Activated T-cell treated with anti-CD3 and anti-CD28 coated beads, Interleukin-2, amount 50 U/mL, for 72 hours (primary cell): ENCODE results near the gene RABL6. TPM values are rescaled to one million over a fixed set of nuclear protein-coding genes. Genes with fewer than 3 reads are reported as not detected.

Experiments
- ATAC-seq, 2 donors: fragments of 150-1000 bp; cut with Tn5 transposase; replicated peaks in 1 of 2; 2 replicates each; pipeline ENCODE4 v1.10.0; 2021; ENCODE audit warnings: moderate library complexity in 2 of 2, mild to moderate bottlenecking in 1 of 2
- DNase-seq, 2 donors: peaks; one replicate each; pipeline ENCODE4 v3.0.0; 2021 to 2022; ENCODE audit warnings: mixed read lengths in 1 of 2
- H3K27ac Mint-ChIP-seq: one replicate; pipeline ENCODE4 v1.8.0; 2022; ENCODE audit warnings: mild to moderate bottlenecking, moderate library complexity, mixed read lengths
- H3K27me3 Mint-ChIP-seq: one replicate; pipeline ENCODE4 v1.8.0; 2022; ENCODE audit warnings: low read depth, mixed read lengths
- H3K36me3 Mint-ChIP-seq, 2 donors: one replicate each; pipeline ENCODE4 v1.8.0; 2022; ENCODE audit warnings: mixed read lengths in 2 of 2, mild to moderate bottlenecking in 1 of 2; ENCODE audit not compliant: insufficient read depth in 2 of 2
- H3K4me1 Mint-ChIP-seq: one replicate; pipeline ENCODE4 v1.8.0; 2022; ENCODE audit warnings: low read depth, mixed read lengths
- H3K4me3 Mint-ChIP-seq, 2 donors: one replicate each; pipeline ENCODE4 v1.8.0; 2022; ENCODE audit warnings: mild to moderate bottlenecking in 2 of 2, mixed read lengths in 2 of 2, moderate library complexity in 2 of 2
- H3K9me3 Mint-ChIP-seq, 2 donors: one replicate each; pipeline ENCODE4 v1.8.0; 2022; ENCODE audit warnings: mixed read lengths in 2 of 2
- total RNA-seq, 2 donors: library from RNA; stranded (reverse); gene quantifications; one replicate each; pipeline ENCODE4 v1.2.3, GENCODE V29; 2022

The RABL6 gene
- total RNA-seq, 2 donors from 2014 or later: 65.7 to 66.8 TPM

DNA sequence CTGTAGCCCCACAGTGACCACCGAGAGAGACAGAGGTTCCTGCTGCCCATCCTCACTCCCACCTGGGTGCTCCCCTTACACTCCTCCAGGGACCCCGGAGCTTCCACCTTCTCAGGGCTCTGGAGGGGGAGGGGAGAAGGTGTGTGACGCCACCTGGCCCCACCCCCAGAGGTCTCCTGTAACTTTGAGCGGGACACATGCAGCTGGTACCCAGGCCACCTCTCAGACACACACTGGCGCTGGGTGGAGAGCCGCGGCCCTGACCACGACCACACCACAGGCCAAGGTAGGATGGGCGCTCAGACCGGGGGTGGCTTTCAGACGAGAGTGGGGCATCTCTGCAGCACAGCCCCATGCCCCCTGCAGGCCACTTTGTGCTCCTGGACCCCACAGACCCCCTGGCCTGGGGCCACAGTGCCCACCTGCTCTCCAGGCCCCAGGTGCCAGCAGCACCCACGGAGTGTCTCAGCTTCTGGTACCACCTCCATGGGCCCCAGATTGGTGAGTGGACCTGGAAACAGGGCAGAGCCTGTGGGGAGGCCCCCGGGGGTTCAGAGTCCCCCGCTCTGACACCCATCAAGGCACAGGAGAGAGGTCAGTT, 48.9 kb downstream of the RABL6 start:
- peaks cover 4% of the 10 kb centered on the region for H3K4me1 Mint-ChIP-seq
- H3K9me3 Mint-ChIP-seq: no peaks in the 10 kb centered on the region
- no peaks in the 10 kb centered on the region for H3K36me3 Mint-ChIP-seq
- DNase-seq (no peak), ATAC-seq (no peak)
- no peak overlapping the region for H3K27ac Mint-ChIP-seq
- H3K4me3 Mint-ChIP-seq: no peak overlapping the region
- no peaks in the 10 kb centered on the region for H3K27me3 Mint-ChIP-seq

DNA sequence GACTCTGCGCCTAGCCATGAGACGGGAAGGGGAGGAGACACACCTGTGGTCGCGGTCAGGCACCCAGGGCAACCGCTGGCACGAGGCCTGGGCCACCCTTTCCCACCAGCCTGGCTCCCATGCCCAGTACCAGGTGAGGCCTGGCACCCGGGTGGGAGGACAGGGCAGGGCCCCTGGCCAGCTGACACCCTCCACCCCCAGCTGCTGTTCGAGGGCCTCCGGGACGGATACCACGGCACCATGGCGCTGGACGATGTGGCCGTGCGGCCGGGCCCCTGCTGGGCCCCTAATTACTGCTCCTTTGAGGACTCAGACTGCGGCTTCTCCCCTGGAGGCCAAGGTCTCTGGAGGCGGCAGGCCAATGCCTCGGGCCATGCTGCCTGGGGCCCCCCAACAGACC, 49.4 kb downstream of the RABL6 start:
- Mint-ChIP-seq H3K27ac (no peak overlapping the region), H3K4me3 (no peak overlapping the region), H3K9me3 (no peaks in the 10 kb centered on the region), H3K4me1 (peaks cover 4% of the 10 kb centered on the region), H3K27me3 (no peaks in the 10 kb centered on the region), H3K36me3 (peaks cover 0 to 2% of the 10 kb centered on the region in 2 donors)
- ATAC-seq (no peak), DNase-seq (no peak)

- no peaks in the 10 kb centered on the region for H3K9me3 Mint-ChIP-seq
- no peak for DNase-seq
- H3K27ac Mint-ChIP-seq: no peak overlapping the region
- H3K27me3 Mint-ChIP-seq: no peaks in the 10 kb centered on the region
- H3K36me3 Mint-ChIP-seq: peaks cover 0 to 4% of the 10 kb centered on the region in 2 donors
- H3K4me1 Mint-ChIP-seq: peaks cover 4% of the 10 kb centered on the region
- ATAC-seq: no peak
- no peak overlapping the region for H3K4me3 Mint-ChIP-seq
Measured at GRCh38 chr9:136857581-136858412, 50.0 kb downstream of the RABL6 start.

GRCh38 chr9:136858452-136858843, 50.7 kb downstream of the RABL6 start:
- no peak overlapping the region for H3K4me3 Mint-ChIP-seq
- H3K27me3 Mint-ChIP-seq: no peaks in the 10 kb centered on the region
- H3K27ac Mint-ChIP-seq: no peak overlapping the region
- no peak for ATAC-seq
- no peaks in the 10 kb centered on the region for H3K9me3 Mint-ChIP-seq
- H3K36me3 Mint-ChIP-seq: peaks cover 2 to 4% of the 10 kb centered on the region in 2 donors
- DNase-seq: no peak
- H3K4me1 Mint-ChIP-seq: peaks cover 4% of the 10 kb centered on the region

GRCh38 chr9:136858844-136859757, 51.4 kb downstream of the RABL6 start:
- H3K36me3 Mint-ChIP-seq: peaks cover 2 to 4% of the 10 kb centered on the region in 2 donors
- H3K4me1 Mint-ChIP-seq: peaks cover 4% of the 10 kb centered on the region
- no peak overlapping the region for H3K27ac Mint-ChIP-seq
- H3K9me3 Mint-ChIP-seq: no peaks in the 10 kb centered on the region
- DNase-seq: no peak
- no peak for ATAC-seq
- no peak overlapping the region for H3K4me3 Mint-ChIP-seq
- no peaks in the 10 kb centered on the region for H3K27me3 Mint-ChIP-seq

DNA sequence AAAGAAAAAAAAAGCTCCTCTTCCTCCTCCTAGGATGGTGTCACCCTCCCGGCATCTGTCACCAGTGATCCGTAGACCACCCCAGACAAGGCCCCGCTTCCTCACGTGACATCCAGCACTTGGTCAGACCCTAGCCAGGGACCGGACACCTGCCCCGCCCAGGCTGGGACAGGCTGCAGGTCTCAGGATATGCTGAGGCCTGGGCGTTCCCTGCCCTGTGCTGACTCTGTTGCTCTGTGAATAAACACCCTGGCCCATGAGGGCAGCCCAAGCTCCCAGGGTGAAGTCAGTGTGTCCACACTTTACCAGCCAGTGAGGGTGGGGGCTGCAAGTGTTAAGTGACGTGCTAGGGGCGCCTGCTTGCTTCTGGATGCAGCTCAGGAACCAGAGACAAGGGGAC, 52.8 kb downstream of the RABL6 start:
- no peaks in the 10 kb centered on the region for H3K27me3 Mint-ChIP-seq
- DNase-seq (no peak), ATAC-seq (no peak)
- H3K4me1 Mint-ChIP-seq: peaks cover 15% of the 10 kb centered on the region
- H3K36me3 Mint-ChIP-seq: peaks cover 2 to 6% of the 10 kb centered on the region in 2 donors
- no peak overlapping the region for H3K27ac Mint-ChIP-seq
- H3K9me3 Mint-ChIP-seq: no peaks in the 10 kb centered on the region
- H3K4me3 Mint-ChIP-seq: no peak overlapping the region

GRCh38 chr9:136860933-136861873, 53.5 kb downstream of the RABL6 start:
- H3K4me3 Mint-ChIP-seq: no peak overlapping the region
- peaks cover 16% of the 10 kb centered on the region for H3K4me1 Mint-ChIP-seq
- peaks cover 4 to 6% of the 10 kb centered on the region in 2 donors for H3K36me3 Mint-ChIP-seq
- no peaks in the 10 kb centered on the region for H3K9me3 Mint-ChIP-seq
- H3K27ac Mint-ChIP-seq: no peak overlapping the region
- H3K27me3 Mint-ChIP-seq: no peaks in the 10 kb centered on the region
- DNase-seq (no peak), ATAC-seq (no peak)

DNA sequence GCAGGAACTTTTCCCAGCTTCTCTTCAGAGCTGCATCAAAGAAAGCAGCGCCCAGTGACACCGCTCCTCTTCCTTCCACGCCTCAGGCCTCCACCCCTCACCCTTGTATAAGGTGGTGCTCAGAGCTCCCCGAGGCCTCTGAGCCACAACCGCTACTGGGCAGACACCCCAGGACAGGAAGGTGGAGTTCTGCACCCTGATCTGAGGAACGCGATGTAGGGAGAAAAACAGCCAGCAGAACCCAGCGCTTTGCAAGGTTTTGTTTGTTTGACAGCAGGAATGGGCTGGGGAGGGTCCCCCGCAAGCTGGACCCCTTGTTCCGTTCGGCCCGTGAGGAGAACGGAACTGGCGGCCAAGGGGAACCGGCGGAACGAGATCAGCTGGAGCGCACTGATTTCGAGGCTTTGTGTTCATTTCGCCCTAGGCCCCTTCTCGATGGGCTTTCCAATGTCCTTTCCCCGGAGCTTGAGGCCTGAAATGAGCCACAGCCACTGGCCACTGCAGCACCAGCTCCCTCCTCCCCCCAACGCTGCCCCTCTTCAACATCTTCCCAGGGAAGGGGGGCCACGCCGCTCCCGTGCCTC, 54.2 kb downstream of the RABL6 start:
- no peaks in the 10 kb centered on the region for H3K27me3 Mint-ChIP-seq
- ATAC-seq (no peak), DNase-seq (no peak)
- no peaks in the 10 kb centered on the region for H3K9me3 Mint-ChIP-seq
- peaks cover 16% of the 10 kb centered on the region for H3K4me1 Mint-ChIP-seq
- H3K27ac Mint-ChIP-seq: no peak overlapping the region
- no peak overlapping the region for H3K4me3 Mint-ChIP-seq
- H3K36me3 Mint-ChIP-seq: peaks cover 4 to 6% of the 10 kb centered on the region in 2 donors

GRCh38 chr9:136862849-136863622, 55.3 kb downstream of the RABL6 start:
- DNase-seq (no peak), ATAC-seq (no peak)
- Mint-ChIP-seq H3K4me3 (no peak overlapping the region), H3K9me3 (no peaks in the 10 kb centered on the region), H3K36me3 (peaks cover 4 to 6% of the 10 kb centered on the region in 2 donors), H3K4me1 (peaks cover 20% of the 10 kb centered on the region), H3K27ac (no peak overlapping the region), H3K27me3 (no peaks in the 10 kb centered on the region)

GRCh38 chr9:136863623-136864273, 56.0 kb downstream of the RABL6 start:
- ATAC-seq (no peak), DNase-seq (no peak)
- H3K4me1 Mint-ChIP-seq: peaks cover 20% of the 10 kb centered on the region
- peaks cover 6% of the 10 kb centered on the region in 2 donors for H3K36me3 Mint-ChIP-seq
- no peaks in the 10 kb centered on the region for H3K9me3 Mint-ChIP-seq
- peak overlapping the region; percentile 54 for H3K27ac Mint-ChIP-seq
- H3K27me3 Mint-ChIP-seq: no peaks in the 10 kb centered on the region
- no peak overlapping the region for H3K4me3 Mint-ChIP-seq

GRCh38 chr9:136865041-136865767, 57.5 kb downstream of the RABL6 start:
- peak overlapping the region; percentile 89 to 90 for H3K4me3 Mint-ChIP-seq
- no peak for ATAC-seq
- peaks cover 6% of the 10 kb centered on the region in 2 donors for H3K36me3 Mint-ChIP-seq
- H3K27me3 Mint-ChIP-seq: no peaks in the 10 kb centered on the region
- peak overlapping the region; percentile 94 for H3K27ac Mint-ChIP-seq
- no peaks in the 10 kb centered on the region for H3K9me3 Mint-ChIP-seq
- DNase-seq: no peak
- H3K4me1 Mint-ChIP-seq: peaks cover 20% of the 10 kb centered on the region
